NCI-H1105 treated with DMSO at 0.1 percent for 48 hours (cell line): Measurements from ENCODE around the gene ISG15.
"Not testable (repeated sequence)": the region's sequence is repeated elsewhere in the genome, so short reads cannot be mapped to it uniquely, and the experiment has no call there.

ENCODE experiments used
- DNase-seq: peaks from one replicate; lab custom pipeline; 2025; lab: John Stamatoyannopoulos, UW

The ISG15 gene

GRCh38 chr1:1013922-1014648 is 788 bp downstream of the ISG15 start:
- DNase-seq, result no peak

DNA sequence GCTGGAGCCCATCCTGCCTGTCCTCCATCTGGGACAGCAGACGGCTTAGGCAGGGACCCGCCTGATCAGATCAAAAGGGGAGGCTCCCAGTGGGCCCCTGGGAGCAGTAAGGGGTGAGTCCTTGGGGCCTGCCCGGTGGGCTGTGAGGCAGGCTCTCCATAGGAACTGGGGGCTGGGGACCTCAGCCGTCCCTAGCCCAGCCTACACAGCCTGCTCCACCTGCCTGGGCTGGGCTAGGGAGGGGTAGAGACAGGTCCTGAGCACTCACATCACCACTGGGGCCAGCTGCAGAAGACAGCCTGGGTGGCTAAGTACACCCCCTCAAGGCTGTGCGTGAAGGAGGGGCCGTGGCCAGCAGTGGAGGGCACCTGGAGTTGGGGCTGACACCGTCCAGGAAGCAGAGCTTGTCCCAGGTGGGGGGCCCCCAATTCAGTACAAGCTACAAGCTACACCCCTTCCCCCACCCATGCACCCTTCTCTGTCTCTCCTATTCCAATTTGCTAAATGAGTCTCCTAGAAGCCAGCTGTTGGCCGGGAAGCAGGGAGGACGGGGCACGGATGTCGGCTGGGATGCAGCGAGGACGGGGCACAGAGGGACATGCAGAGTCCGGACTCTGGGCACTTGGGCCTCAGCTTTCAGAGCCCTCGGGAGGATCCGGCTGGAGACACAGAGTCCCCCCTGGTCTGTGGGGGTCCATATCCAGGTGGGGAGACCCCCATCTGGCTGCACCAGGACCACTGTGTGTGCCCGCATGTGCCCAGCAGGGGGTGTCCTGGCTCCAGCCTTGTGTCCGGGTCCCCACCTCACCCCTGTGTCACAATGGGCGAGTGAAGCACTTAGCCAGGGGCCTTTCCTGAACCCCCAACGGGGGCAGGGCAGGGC is 1.7 kb downstream of the ISG15 start:
- no peak for DNase-seq

GRCh38 chr1:1017397-1018320 is 4.4 kb downstream of the ISG15 start:
- not testable (repeated sequence) for DNase-seq

DNA sequence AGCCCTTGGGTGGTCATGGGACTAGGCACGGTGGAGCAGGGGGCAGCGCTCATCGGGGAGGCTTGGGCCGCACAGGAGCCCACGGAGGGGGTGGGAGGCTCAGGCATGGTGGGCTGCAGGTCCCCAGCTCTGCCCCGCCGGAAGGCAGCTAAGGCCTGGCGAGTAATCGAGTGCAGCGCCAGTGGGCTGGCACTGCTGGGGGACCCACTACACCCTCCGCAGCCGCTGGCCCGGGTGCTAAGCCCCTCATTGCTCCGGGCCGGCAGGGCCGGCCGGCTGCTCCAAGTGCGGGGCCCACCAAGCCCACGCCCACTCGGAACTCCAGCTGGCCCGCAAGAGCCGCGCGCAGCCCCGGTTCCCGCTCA is 5.0 kb downstream of the ISG15 start:
- DNase-seq, result not testable (repeated sequence)

DNA sequence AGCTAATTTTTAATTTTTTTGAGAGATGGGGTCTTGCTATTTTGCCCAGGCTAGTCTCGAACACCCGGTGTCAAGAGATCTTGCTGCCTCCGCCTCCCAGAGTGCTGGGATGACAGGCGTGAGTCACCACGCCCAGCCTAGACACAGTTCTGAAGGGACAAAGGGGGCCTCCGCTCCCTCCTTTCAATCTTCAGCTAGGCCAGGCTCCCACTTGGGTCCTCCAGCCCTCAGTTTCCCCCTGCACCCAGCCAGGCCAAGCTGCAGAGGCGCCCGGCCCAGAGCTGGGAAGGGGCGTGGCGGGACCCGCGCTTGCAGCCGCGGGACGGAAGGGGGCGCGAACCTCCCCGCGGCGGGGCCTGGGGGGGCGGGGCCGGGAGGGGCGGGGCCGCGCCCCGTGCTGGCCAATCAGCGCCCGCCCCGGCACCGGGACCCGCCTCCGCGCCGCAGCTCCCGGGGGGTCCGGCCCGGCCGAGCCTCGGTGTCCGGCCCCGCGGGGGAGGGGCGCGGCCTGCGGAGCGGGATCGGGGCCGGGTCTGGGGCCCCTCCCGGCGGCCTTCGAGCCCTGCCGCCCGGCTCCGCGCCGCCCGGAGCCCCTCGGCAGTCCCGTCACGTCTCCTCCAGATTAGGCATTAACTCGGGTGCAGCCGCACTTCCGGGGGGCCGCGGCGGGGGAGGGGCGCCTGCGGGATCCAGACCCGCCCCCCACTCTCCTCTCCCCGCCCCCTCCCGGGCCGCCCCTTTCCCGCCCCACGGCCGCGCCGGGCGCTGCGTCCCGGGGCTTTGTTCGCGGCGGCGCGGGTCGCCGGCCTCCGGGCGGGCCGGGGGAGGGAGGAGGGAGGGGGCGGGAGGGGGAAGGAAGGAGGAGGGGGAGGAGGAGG is 6.1 kb downstream of the ISG15 start:
- peak; percentile 33 for DNase-seq

GRCh38 chr1:1020000-1020404 is 6.7 kb downstream of the ISG15 start, which contains the start of gene AGRN:
TSS of gene AGRN (plus strand) at chr1:1020120. CDS start at chr1:1020173, 53 bp downstream.
- DNase-seq, result no peak

GRCh38 chr1:1020415-1021009 is 7.2 kb downstream of the ISG15 start:
- no peak for DNase-seq

DNA sequence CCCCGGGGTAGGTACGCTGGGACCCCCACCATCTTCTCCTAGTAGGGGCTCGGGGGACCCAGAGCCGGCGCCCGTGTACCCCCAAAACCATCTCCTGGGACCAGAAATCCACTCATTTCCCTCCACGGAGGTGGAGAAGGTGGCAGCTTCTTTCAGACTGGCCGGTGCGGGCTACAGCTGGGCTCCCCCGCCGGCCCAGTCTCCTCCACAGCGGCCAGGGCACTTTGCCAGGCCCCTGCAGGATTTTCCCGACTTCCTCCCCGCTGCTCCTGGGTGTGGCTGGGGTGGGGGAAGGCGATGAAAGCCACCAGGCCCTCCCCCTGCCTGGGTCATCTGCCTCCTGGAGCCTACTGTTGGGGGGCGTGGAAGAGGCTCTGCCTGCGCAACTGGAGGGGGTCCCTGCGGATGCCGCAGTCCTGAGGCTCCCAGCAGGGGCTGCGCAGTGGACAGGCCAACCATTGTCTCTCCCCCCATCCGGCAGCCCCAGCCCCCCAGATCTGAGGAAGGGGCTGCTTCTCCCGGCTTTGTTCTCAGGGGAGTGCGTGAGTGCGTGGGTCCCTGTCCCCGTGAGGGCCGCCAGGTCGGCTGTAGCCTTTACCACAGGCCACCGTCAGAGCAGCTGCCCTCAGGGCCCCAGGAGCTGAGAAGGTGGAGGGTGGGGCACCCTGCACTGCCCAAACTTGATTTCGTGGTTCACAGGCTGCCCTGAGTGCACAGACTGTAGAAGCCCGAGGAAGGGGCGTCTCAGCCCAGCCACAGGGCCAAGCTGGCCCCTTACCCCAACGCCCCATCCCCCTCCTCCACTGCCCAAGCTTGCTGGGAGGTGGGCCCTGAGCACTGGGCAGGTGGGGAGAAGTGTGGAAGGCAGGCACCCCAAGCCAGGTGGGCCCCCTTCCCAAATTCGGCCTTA is 8.0 kb downstream of the ISG15 start:
- DNase-seq, result peak; percentile 24

GRCh38 chr1:1021920-1022259 is 8.6 kb downstream of the ISG15 start:
- no peak for DNase-seq

- no peak for DNase-seq
Measured at GRCh38 chr1:1022302-1023009, 9.2 kb downstream of the ISG15 start.

GRCh38 chr1:1023700-1024099 is 10.4 kb downstream of the ISG15 start:
- DNase-seq, result no peak

GRCh38 chr1:1024149-1024770 is 11.0 kb downstream of the ISG15 start:
- DNase-seq, result no peak

GRCh38 chr1:1024771-1025699 is 11.7 kb downstream of the ISG15 start:
- no peak for DNase-seq

- no peak for DNase-seq
Measured at GRCh38 chr1:1025730-1026129, 12.4 kb downstream of the ISG15 start.

- DNase-seq, result no peak
Measured at GRCh38 chr1:1026599-1027413, 13.5 kb downstream of the ISG15 start.

- no peak for DNase-seq
Measured at GRCh38 chr1:1027791-1028190, 14.5 kb downstream of the ISG15 start.
